SK-N-SH treated with all-trans-retinoic acid at 6 μM for 48 hours (cell line): Measurements from ENCODE around the gene HRAS.

Experiments used
- ESRRG ChIP-seq: fragments of 250-450 bp; sonication (Bioruptor Pico); IDR thresholded peaks from 2 replicates; pipeline ENCODE4 v1.6.1; 2021; ENCODE audit warnings: mild to moderate bottlenecking
- GLIS3 ChIP-seq: fragments of 250-450 bp; sonication (Bioruptor Pico); IDR thresholded peaks from 2 replicates; pipeline ENCODE4 v1.5.0; 2020; ENCODE audit warnings: mild to moderate bottlenecking, moderate library complexity
- OSR1 ChIP-seq: fragments of 250-450 bp; sonication (Bioruptor Pico); IDR thresholded peaks from 2 replicates; pipeline ENCODE4 v1.8.0; 2022; ENCODE audit warnings: moderate library complexity, mild to moderate bottlenecking, inconsistent platforms
- ZC3H10 ChIP-seq: fragments of 250-450 bp; sonication (Bioruptor Pico); IDR thresholded peaks from 2 replicates; pipeline ENCODE4 v1.5.1; 2021; ENCODE audit warnings: mild to moderate bottlenecking, moderate library complexity
- ZFP3 ChIP-seq: fragments of 250-450 bp; sonication (Bioruptor Pico); IDR thresholded peaks from 2 replicates; pipeline ENCODE4 v1.5.0; 2020; ENCODE audit warnings: mild to moderate bottlenecking, moderate library complexity
- ZFP30 ChIP-seq: fragments of 450-650 bp; formaldehyde crosslinking; IDR thresholded peaks from 2 replicates; pipeline ENCODE4 v1.5.0; 2022; ENCODE audit warnings: mild to moderate bottlenecking, moderate library complexity
- ZNF70 ChIP-seq: fragments of 450-650 bp; formaldehyde crosslinking; IDR thresholded peaks from 2 replicates; pipeline ENCODE4 v1.5.0; 2020; ENCODE audit warnings: mild to moderate bottlenecking, moderate library complexity
- TF ChIP-seq, protein P1 (sequence below): fragments of 250-450 bp; sonication (Bioruptor Pico); IDR thresholded peaks from 2 replicates; pipeline ENCODE4 v1.5.1; 2021; ENCODE audit warnings: mild to moderate bottlenecking, moderate library complexity
- TF ChIP-seq, protein P2 (sequence below): fragments of 250-450 bp; sonication (Bioruptor Pico); IDR thresholded peaks from 2 replicates; pipeline ENCODE4 v1.8.0; 2021; ENCODE audit warnings: low read depth, mild to moderate bottlenecking, moderate library complexity, borderline replicate concordance
- TF ChIP-seq, protein P3 (sequence below): fragments of 250-450 bp; sonication (Bioruptor Pico); IDR thresholded peaks from 2 replicates; pipeline ENCODE4 v1.5.1; 2020; ENCODE audit warnings: low read depth, mild to moderate bottlenecking, moderate library complexity

DNA sequence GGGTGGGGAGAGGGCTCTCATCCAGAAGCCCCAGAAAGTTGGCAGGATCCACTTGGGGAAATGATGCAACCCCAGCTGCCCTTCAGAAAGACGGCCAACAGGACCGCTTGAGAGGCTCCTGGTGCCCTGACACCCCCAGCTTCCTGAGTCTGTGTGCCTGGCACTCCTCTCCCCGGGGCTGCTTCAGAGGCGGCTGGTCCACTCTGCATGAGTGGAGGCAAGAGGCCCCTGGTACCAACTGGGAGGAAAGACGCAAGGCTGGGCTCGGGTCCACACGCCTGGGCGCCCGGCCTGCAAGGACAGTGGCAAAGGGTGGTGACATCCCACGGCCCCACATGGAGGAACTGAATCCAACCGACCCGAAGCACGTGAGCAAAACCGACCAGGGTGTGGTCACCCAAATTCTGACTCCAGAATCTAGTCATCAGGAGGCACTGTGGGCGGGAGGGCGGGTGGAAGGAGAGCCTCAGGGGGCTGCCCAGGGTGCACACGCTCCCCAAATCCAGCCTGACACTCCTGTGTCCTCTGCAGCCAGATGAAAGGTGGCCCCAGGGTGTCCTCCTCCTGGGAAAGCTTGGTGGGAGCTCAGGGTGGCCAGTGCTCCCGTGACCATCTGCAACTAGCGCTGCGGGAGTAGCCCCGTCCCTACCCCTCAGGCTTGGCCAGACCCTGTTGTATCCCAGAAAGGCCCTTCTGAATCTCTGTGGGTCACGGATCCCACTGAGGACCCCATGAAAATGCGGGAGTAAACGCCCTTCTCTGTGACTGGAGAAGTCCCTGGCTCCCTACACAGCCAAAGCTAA is 32.0 kb downstream of the HRAS start:
- TF ChIP-seq, protein P1, sequence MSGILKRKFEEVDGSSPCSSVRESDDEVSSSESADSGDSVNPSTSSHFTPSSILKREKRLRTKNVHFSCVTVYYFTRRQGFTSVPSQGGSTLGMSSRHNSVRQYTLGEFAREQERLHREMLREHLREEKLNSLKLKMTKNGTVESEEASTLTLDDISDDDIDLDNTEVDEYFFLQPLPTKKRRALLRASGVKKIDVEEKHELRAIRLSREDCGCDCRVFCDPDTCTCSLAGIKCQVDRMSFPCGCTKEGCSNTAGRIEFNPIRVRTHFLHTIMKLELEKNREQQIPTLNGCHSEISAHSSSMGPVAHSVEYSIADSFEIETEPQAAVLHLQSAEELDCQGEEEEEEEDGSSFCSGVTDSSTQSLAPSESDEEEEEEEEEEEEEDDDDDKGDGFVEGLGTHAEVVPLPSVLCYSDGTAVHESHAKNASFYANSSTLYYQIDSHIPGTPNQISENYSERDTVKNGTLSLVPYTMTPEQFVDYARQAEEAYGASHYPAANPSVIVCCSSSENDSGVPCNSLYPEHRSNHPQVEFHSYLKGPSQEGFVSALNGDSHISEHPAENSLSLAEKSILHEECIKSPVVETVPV (CRISPR knock-in tag), result no peak
- TF ChIP-seq ZNF70 (CRISPR knock-in tag) (no peak), ZFP30 (CRISPR knock-in tag) (no peak), ESRRG (no peak), OSR1 (CRISPR knock-in tag) (no peak), ZC3H10 (CRISPR knock-in tag) (no peak), ZFP3 (CRISPR knock-in tag) (no peak), GLIS3 (no peak)
- TF ChIP-seq, protein P2, sequence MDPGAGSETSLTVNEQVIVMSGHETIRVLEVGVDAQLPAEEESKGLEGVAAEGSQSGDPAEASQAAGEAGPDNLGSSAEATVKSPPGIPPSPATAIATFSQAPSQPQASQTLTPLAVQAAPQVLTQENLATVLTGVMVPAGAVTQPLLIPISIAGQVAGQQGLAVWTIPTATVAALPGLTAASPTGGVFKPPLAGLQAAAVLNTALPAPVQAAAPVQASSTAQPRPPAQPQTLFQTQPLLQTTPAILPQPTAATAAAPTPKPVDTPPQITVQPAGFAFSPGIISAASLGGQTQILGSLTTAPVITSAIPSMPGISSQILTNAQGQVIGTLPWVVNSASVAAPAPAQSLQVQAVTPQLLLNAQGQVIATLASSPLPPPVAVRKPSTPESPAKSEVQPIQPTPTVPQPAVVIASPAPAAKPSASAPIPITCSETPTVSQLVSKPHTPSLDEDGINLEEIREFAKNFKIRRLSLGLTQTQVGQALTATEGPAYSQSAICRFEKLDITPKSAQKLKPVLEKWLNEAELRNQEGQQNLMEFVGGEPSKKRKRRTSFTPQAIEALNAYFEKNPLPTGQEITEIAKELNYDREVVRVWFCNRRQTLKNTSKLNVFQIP (CRISPR knock-in tag), result no peak
- TF ChIP-seq, protein P3, sequence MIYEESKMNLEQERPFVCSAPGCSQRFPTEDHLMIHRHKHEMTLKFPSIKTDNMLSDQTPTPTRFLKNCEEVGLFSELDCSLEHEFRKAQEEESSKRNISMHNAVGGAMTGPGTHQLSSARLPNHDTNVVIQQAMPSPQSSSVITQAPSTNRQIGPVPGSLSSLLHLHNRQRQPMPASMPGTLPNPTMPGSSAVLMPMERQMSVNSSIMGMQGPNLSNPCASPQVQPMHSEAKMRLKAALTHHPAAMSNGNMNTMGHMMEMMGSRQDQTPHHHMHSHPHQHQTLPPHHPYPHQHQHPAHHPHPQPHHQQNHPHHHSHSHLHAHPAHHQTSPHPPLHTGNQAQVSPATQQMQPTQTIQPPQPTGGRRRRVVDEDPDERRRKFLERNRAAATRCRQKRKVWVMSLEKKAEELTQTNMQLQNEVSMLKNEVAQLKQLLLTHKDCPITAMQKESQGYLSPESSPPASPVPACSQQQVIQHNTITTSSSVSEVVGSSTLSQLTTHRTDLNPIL (CRISPR knock-in tag), result no peak
